ENCODE measurements around the gene NKX2-4. TPM values are rescaled to one million over a fixed set of nuclear protein-coding genes. Genes with fewer than 3 reads are reported as not detected.

NKX2-4 gene
- total and polyA plus RNA-seq, 10 of the 15 experiments (the other 5 are each of a cell fraction or from before 2014, with no cell fraction given) = not detected

DNA sequence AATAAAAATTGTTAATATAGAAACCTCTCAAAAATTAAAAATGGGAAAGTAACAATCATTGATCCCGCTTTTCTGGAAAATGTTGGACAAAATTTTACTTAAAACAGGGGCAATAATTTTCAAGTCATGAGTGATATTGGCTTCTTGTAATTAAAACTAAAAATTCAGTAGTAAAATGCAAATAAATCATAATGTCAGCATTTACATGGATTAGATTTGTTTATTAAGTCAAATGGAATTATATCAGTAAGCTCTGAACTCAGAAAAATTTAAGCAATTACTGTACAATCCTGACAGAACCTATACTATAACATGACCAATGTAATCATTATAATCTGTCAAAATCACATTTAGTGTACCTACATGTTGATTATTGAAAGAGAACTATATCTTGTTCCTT lies 39.9 kb upstream of the NKX2-4 start:
- Histone ChIP-seq H3K4me3 (no peak overlapping the region), H3K9ac (ENCODE audit: control insufficient read depth, insufficient read depth, low read length) (no peak overlapping the region), H3K27ac (ENCODE audit: control insufficient read depth, insufficient read depth) (no peak overlapping the region), H3K27me3 (replicated peaks in 1 of 2; ENCODE audit: control insufficient read depth in 2 of 2, insufficient read depth in 2 of 2, low read length in 1 of 2) (no peaks in the 10 kb centered on the region), H3K79me2 (ENCODE audit: control insufficient read depth, insufficient read depth, low read length) (no peaks in the 10 kb centered on the region), H2AFZ (ENCODE audit: control insufficient read depth, low read depth, low read length) (no peak overlapping the region), H4K20me1 (ENCODE audit: control insufficient read depth, insufficient read depth) (no peaks in the 10 kb centered on the region), H3K36me3 (ENCODE audit: control insufficient read depth in 2 of 2, insufficient read depth in 2 of 2, low read length in 1 of 2) (no peaks in the 10 kb centered on the region), H3K9me3 (replicated peaks; ENCODE audit: control insufficient read depth, insufficient read depth, low read length) (no peaks in the 10 kb centered on the region), H3K4me2 (ENCODE audit: control insufficient read depth, insufficient read depth) (no peak overlapping the region), H3K4me1 (ENCODE audit: control insufficient read depth, insufficient read depth, low read length) (no peaks in the 10 kb centered on the region)
- RAD21 ChIA-PET (ENCODE audit: unreplicated experiment) = no interaction called here
- TF ChIP-seq, protein P1, sequence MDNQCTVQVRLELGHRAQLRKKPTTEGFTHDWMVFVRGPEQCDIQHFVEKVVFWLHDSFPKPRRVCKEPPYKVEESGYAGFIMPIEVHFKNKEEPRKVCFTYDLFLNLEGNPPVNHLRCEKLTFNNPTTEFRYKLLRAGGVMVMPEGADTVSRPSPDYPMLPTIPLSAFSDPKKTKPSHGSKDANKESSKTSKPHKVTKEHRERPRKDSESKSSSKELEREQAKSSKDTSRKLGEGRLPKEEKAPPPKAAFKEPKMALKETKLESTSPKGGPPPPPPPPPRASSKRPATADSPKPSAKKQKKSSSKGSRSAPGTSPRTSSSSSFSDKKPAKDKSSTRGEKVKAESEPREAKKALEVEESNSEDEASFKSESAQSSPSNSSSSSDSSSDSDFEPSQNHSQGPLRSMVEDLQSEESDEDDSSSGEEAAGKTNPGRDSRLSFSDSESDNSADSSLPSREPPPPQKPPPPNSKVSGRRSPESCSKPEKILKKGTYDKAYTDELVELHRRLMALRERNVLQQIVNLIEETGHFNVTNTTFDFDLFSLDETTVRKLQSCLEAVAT (IDR thresholded peaks at IDR 0.05) = no peak
- TF ChIP-seq SMARCA5 (IDR thresholded peaks at IDR 0.05) (no peak), BCL11A (IDR thresholded peaks at IDR 0.05; ENCODE audit: low read depth, low read length) (no peak), ZSCAN29 (IDR thresholded peaks at IDR 0.05) (no peak), BACH1 (IDR thresholded peaks at IDR 0.05; ENCODE audit: borderline replicate concordance) (no peak), BCL3 (IDR thresholded peaks at IDR 0.05; ENCODE audit: borderline replicate concordance, insufficient read depth, low read depth, low read length, poor library complexity, severe bottlenecking) (no peak), MYB (IDR thresholded peaks at IDR 0.05; ENCODE audit: borderline replicate concordance, low read depth, low read length) (no peak), CBX3 (IDR thresholded peaks at IDR 0.05; ENCODE audit: borderline replicate concordance, low read depth) (no peak)
- TF ChIP-seq, protein P2, sequence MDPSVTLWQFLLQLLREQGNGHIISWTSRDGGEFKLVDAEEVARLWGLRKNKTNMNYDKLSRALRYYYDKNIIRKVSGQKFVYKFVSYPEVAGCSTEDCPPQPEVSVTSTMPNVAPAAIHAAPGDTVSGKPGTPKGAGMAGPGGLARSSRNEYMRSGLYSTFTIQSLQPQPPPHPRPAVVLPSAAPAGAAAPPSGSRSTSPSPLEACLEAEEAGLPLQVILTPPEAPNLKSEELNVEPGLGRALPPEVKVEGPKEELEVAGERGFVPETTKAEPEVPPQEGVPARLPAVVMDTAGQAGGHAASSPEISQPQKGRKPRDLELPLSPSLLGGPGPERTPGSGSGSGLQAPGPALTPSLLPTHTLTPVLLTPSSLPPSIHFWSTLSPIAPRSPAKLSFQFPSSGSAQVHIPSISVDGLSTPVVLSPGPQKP (IDR thresholded peaks at IDR 0.05; ENCODE audit: low read depth, low read length) = no peak
- FAIRE-seq (no peak), DNase-seq (ENCODE audit: low read depth, low spot score) (no peak), ATAC-seq (no peak)
- POLR2A ChIA-PET = no interaction called here
- in situ Hi-C loops (cut with MboI) = no loop called here
- SMC1A ChIA-PET (ENCODE audit: uncharacterized antibody, unreplicated experiment) = no interaction called here
- WGBS (ENCODE audit: insufficient coverage, insufficient replicate concordance, low lambda C conversion rate, missing lambda C conversion rate) = 47% methylated on average over 1 of the region's 1 CpG
- no TSS peak for BruUV-seq (replicated peaks)
- intact Hi-C loops (cut with micrococcal nuclease; ENCODE audit: unreplicated experiment) = no loop called here
- CTCF ChIA-PET = interaction anchor here (1.0 kb wide), 1 partner anchor 178 kb away, joined by 3 read pairs; no protein-coding TSS in a partner anchor

All from GM12878 (cell line).